Suppressor macrophage treated with lipopolysaccharide for 4 hours (primary cell): ENCODE results near the gene GOLGA3.
"Not testable (repeated sequence)": the region's sequence is repeated elsewhere in the genome, so short reads cannot be mapped to it uniquely, and the experiment has no call there.

Experiments used
- DNase-seq: peaks from one replicate; pipeline ENCODE4 v3.0.0-alpha.2; 2020

The GOLGA3 gene

GRCh38 chr12:132828706-132829534 is at the start of gene GOLGA3:
GOLGA3 (minus strand) TSS chr12:132828869; CDS start chr12:132822128, 6,741 bp downstream.
- peak; percentile 97 for DNase-seq

- not testable (repeated sequence) for DNase-seq
These were observed 46.0 kb upstream of the GOLGA3 start for GRCh38 chr12:132874620-132875019.

GRCh38 chr12:132874175-132874574 is 45.5 kb upstream of the GOLGA3 start:
- no peak for DNase-seq

- DNase-seq, result no peak
These were observed 45.1 kb upstream of the GOLGA3 start for GRCh38 chr12:132873724-132874123.

GRCh38 chr12:132872975-132873421 is 44.3 kb upstream of the GOLGA3 start:
- no peak for DNase-seq

- DNase-seq, result no peak
These were observed 43.6 kb upstream of the GOLGA3 start for GRCh38 chr12:132872073-132872855.

- DNase-seq, result no peak
These were observed 40.9 kb upstream of the GOLGA3 start for GRCh38 chr12:132869551-132869950.

GRCh38 chr12:132866251-132866828 is 37.7 kb upstream of the GOLGA3 start:
- DNase-seq, result peak; percentile 51

- DNase-seq, result no peak
These were observed 32.9 kb upstream of the GOLGA3 start for GRCh38 chr12:132861558-132861957.

- DNase-seq, result no peak
These were observed 30.1 kb upstream of the GOLGA3 start for GRCh38 chr12:132858718-132859266.

- DNase-seq, result not testable (repeated sequence)
These were observed 28.4 kb upstream of the GOLGA3 start for GRCh38 chr12:132857019-132857418.

GRCh38 chr12:132856581-132856980 is 27.9 kb upstream of the GOLGA3 start:
- no peak for DNase-seq

GRCh38 chr12:132855211-132855610 is 26.5 kb upstream of the GOLGA3 start:
- DNase-seq, result not testable (repeated sequence)

GRCh38 chr12:132853285-132854092 is 24.8 kb upstream of the GOLGA3 start:
- no peak for DNase-seq

- no peak for DNase-seq
These were observed 23.8 kb upstream of the GOLGA3 start for GRCh38 chr12:132852496-132852895.

GRCh38 chr12:132851465-132851864 is 22.8 kb upstream of the GOLGA3 start:
- DNase-seq, result no peak

GRCh38 chr12:132850291-132850690 is 21.6 kb upstream of the GOLGA3 start:
- DNase-seq, result no peak

- DNase-seq, result no peak
These were observed 19.9 kb upstream of the GOLGA3 start for GRCh38 chr12:132848521-132848920.

GRCh38 chr12:132847363-132848356 is 19.0 kb upstream of the GOLGA3 start:
- DNase-seq, result no peak

- not testable (repeated sequence) for DNase-seq
These were observed 16.0 kb upstream of the GOLGA3 start for GRCh38 chr12:132844681-132845080.
